Stimulated activated CD8-positive, alpha-beta memory T cell treated with anti-CD3 and anti-CD28 coated beads, Interleukin-15, amount 100 ng/mL, for 48 hours (primary cell): ENCODE results near the gene RBM11.
A peak's percentile ranks its signal among the peaks of the same experiment; 100 is the strongest.
"Not testable (repeated sequence)": the region's sequence is repeated elsewhere in the genome, so short reads cannot be mapped to it uniquely, and the experiment has no call there.

Source experiments
- DNase-seq, 2 donors: peaks; one replicate each; pipeline ENCODE4 v3.0.0-alpha.2; 2020; ENCODE audit warnings: low read depth in 2 of 2

Gene RBM11

GRCh38 chr21:14215971-14216641 is at the start of gene RBM11:
RBM11 (plus strand) TSS chr21:14216157; CDS start chr21:14216187, 30 bp downstream.
- DNase-seq = peak; percentile 58 to 64

- not testable (repeated sequence) for DNase-seq
Observed at GRCh38 chr21:14166463-14167223, 49.3 kb upstream of the RBM11 start.

GRCh38 chr21:14206222-14206621 is 9.7 kb upstream of the RBM11 start:
- DNase-seq = no peak

- DNase-seq = no peak
Observed at GRCh38 chr21:14210738-14211137, 5.2 kb upstream of the RBM11 start, which contains the start of gene LIPI. LIPI (minus strand) TSS chr21:14210955; CDS start chr21:14210845, 110 bp downstream.

GRCh38 chr21:14213164-14213563 is 2.8 kb upstream of the RBM11 start:
- DNase-seq = no peak

- no peak for DNase-seq
Observed at GRCh38 chr21:14223365-14223764, 7.4 kb downstream of the RBM11 start.

GRCh38 chr21:14229399-14229798 is 13.4 kb downstream of the RBM11 start:
- DNase-seq = no peak

- no peak for DNase-seq
Observed at GRCh38 chr21:14235101-14235500, 19.1 kb downstream of the RBM11 start.

- DNase-seq = no peak
Observed at GRCh38 chr21:14236180-14236579, 20.2 kb downstream of the RBM11 start.

- DNase-seq = no peak
Observed at GRCh38 chr21:14239281-14239680, 23.3 kb downstream of the RBM11 start.

- DNase-seq = no peak
Observed at GRCh38 chr21:14241297-14241696, 25.3 kb downstream of the RBM11 start.

- DNase-seq = no peak
Observed at GRCh38 chr21:14243461-14243860, 27.5 kb downstream of the RBM11 start.

GRCh38 chr21:14243874-14244273 is 27.9 kb downstream of the RBM11 start:
- DNase-seq = no peak

GRCh38 chr21:14244911-14245310 is 29.0 kb downstream of the RBM11 start:
- DNase-seq = no peak

GRCh38 chr21:14245711-14246110 is 29.8 kb downstream of the RBM11 start:
- no peak for DNase-seq

GRCh38 chr21:14251336-14251735 is 35.4 kb downstream of the RBM11 start:
- DNase-seq = no peak

GRCh38 chr21:14259747-14260146 is 43.8 kb downstream of the RBM11 start:
- no peak for DNase-seq

GRCh38 chr21:14260174-14260764 is 44.3 kb downstream of the RBM11 start:
- no peak for DNase-seq

- DNase-seq = no peak
Observed at GRCh38 chr21:14262039-14262438, 46.1 kb downstream of the RBM11 start.

- no peak for DNase-seq
Observed at GRCh38 chr21:14263879-14264278, 47.9 kb downstream of the RBM11 start.

GRCh38 chr21:14265023-14265422 is 49.1 kb downstream of the RBM11 start:
- DNase-seq = no peak

GRCh38 chr21:14267076-14267475 is 51.1 kb downstream of the RBM11 start:
- no peak for DNase-seq

GRCh38 chr21:14270631-14271030 is 54.7 kb downstream of the RBM11 start:
- no peak for DNase-seq
